GM21367 (cell line): ENCODE data around the gene NCAM1.

ENCODE experiments used
- ATAC-seq: cut with Tn5 transposase; IDR thresholded peaks from one replicate; pipeline ENCODE4 v1.9.1; 2021; ENCODE audit not compliant: unreplicated experiment

NCAM1 gene

DNA sequence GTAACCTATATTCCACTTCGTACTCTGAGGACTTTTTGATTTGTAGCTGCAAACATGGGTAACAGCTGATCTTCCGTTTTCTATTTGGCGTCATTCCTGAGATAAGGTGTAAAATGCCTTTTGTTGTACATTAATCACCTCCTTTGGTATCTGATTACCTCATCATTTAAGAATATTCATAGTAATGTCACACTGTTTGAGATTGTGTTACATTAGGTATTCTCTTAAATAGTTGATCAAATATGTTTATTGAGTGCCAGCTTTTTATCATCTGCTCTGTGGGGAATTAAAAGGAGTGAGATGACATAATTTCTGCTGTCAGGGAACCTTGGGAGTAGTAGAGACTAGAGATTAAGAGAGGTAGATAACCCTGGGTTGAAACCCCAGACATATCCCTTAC, 5.9 kb downstream of the NCAM1 start:
- ATAC-seq, result no peak

DNA sequence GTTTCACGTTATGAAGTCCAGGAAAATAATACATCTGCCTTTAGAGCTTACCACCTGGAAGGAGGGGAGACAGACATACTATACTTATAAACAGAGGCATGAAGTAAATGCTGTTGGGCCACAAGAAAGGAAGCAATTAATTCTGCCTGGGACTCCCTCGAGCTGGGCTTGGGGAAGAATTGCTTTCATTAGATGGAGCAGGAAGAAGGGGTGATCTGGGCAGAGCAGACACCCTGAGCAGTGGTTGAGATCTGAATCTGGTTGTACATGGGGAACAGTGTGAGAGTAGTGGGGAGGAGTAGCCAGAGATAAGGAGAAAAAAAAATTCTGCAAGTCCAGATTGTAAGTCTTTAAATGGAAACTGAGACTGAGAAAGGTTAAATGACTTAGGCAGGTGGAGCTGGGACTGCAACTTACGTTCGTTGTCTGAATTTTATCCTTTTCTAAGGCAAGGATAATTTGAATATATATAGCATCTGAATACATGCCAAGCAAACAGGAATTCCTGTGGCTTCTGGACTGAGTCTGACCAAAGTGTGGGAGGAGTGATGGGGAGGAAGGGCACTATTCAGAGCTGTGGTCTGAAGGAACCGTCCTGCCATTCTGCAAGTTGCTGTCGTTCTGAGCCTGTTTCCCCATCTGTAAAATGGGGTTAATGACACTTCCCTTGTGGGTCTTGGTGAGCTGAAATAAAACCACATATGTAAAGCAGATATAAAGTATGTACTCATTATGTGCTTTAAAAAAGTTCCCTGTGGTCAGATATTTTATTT, 7.9 kb downstream of the NCAM1 start:
- no peak for ATAC-seq

DNA sequence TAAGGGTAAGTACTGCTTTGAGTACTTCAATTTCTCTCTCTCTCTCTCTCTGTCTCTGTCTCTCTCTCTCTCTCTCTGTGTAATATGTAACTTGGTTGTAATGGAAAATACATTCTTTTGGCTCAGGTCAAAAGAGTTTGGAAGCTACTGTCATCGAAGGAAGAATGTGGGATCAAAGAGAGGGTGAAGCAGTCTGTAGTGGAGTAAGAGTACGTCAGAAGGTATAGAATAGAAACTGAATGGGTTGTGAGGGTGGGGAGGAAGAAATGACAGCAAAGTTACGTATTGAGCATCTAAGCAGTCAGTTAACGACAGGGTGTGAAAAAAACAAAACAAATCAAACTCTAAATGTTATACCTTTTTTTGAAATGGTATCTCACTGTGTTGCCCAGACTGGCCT, 10.0 kb downstream of the NCAM1 start:
- no peak for ATAC-seq

DNA sequence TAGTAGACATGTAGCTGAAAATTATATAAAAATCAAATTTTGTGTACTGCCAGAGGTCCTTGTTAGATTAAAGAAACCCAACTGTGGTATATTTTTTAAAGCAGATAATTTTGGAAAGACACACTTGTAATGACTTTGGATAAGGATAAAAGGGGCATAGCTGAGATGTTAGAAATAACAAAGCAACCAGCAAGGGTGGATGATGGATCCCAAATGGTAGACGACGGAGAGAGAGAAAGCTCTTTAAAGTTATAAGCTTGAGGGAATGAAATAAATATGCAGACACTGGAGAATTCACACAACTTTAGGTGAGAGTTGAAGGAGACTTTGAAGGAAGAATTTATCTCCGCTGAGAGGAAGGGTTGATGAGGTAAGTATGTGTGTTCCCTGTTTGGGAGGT, 10.6 kb downstream of the NCAM1 start:
- ATAC-seq, result no peak

DNA sequence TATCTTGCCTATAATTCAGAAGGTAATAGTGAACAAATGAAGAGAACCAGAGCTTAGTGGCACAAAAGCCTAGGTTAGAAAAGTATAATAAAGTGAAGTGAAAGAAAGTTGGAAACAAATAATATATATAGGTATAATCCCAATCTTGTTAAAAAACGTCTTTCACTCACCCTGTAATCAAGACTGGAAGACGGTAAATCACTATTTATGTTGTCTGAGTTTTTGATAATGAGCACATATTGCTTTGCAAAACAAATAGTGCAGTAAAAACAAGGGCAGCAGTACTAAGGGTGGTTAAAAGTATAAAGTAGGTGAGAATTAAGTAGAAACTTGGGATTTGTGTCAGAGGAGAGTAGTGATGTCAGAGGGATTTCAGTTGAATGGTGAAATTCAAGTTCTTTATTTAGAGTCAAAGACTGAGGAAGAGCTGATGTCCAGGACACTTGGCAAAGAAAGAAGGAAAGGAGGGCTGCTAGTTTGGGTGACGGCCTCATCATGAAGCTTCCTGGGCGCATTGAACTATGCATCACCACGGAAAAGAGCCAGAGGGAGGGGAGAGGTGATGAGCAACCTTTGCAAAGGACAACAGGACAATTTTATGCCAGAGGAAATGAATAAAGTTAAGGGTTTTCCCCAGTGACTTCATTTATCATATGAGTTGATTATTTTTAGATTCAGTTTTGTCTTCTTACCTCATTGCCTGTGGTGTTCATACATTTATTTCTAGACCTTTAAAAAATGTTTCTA, 11.4 kb downstream of the NCAM1 start:
- ATAC-seq, result no peak

DNA sequence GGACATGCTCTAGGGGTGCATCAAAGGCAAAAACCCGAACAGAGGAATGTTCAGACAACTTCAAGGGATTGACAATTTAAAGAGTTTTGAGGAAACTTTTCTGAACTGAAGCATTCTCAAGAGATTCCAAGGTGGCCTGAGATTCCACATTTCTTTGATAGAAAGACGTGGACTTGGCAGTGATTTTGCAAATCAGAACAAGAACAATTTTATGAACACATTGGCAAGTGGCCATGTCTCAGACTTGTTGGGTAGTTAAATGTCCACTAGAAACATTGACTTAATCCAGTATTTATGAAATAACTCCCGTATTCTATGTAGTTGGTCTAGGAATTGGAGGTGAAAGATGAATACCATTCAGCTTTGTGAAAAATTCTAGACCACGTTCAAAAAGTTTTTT, 13.8 kb downstream of the NCAM1 start:
- no peak for ATAC-seq

DNA sequence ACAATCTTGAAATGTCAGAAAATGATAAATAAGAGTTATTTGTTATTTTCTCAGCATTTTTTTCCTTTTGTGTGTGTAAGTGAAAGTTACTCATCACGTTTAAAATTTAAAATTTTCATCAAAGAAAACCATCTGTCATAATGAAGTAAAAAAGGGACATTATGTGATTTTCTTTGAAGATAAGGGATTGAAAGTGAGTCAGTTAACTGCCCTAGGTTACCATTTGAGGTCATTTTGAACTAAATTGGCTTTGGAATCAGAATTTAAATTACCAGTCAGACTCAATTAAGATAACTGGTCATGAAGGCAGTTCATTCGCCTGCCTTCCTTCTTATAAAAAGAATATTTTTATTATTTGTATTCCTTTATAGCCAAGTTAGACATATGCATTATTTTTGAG, 14.3 kb downstream of the NCAM1 start:
- no peak for ATAC-seq

DNA sequence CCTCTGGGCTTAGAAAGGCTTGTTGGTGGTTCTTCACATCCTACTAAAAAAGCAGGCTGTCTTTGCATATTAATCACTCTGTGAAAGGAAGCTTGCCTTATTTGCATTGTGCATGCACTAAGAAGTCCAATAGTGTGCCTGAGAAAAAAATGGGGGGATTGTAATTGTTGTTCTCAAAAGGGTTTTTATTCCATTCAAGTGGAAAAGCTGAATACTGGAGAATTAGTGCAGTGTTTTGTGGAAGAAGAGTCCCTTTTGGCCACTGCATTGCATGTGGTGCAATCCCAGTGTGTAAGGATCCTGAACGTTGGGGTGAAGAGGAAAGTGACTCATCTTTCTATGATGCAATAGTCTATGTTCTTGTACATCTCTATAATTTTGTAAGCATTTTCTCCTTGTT, 16.5 kb downstream of the NCAM1 start:
- no peak for ATAC-seq

DNA sequence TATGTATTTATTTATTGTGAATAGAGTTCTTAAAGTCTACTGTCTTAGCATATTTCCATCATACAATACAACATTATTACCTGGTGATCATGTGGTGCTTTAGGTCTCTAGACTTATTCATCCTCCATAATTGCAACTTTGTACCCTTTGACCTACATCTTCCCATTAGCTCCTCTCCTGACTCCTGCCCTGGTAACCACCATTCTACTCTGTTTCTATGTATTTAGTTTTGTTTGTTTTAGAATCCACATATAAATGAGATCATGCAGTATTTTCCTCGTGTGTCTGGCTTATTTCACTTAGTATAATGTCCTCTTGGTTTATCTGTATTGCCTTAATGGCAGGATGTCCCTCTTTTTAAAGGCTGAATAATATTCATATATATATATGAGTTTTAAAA, 22.7 kb downstream of the NCAM1 start:
- no peak for ATAC-seq

DNA sequence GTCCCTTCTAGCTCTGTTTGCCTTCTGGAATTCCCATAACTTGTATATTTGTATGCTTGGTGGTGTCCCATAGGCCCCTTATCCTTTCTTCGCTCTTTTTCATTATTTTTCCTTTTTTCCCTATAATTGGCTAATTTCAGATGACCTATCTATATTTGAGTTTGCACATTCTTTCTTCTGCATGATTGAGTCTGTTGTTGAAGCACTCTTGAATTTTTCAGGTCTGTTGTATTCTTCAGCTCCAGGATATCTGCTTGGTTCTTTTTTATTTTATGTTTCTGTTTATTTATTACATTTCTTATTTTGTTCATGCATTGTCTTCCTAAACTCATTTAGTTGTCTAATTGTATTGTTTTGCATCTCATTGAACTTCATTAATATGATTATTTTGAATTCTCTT, 28.0 kb downstream of the NCAM1 start:
- ATAC-seq, result no peak

DNA sequence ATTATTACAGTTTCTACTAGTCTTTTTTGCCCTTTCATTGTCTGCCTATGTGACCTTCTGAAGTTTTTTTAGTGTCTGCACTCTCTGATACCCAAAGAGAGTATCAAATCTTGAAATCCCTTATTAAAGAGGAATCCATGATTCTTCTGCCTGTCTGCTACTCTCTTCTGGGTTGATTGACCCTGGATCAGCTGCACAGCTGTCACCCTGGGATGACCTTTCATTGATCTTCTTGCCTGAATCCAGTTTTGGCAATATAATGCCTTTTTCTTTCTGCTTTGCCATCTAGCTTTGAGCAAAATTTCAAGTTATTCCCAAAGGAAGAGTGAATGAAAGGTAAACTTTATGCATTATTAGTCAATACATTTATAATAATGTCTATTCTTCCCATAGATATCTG, 32.6 kb downstream of the NCAM1 start:
- ATAC-seq, result no peak

DNA sequence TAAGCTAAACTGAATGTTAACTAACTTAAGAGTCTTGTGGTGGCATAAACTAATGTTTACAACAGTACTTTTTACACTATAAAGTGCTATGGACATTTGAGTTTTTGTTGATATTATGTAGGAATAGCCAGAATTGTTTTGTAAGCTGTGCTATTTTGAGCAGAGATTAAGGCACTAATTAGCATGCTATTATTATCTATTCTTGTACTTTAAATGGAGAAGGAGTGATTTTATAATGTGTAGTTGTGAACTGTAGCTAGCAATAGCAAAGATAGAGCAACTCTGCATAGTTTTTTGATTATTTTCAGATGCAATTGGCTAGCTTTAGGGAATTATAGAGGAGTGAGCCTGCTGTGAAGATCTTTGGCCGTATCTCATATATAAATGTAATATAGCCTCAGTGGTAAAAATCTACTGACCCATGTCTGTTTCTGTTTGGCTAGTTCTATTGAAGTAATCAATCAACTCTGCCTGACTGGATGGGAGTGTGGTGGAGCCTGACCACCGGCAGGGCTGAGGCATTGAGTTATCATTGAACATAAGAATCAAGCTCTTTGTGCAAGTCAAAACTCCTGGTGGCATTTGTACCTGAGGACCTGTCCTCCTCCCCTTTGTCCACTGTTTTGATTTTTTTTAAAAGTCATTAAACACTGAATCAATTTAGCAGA, 34.3 kb downstream of the NCAM1 start:
- no peak for ATAC-seq

DNA sequence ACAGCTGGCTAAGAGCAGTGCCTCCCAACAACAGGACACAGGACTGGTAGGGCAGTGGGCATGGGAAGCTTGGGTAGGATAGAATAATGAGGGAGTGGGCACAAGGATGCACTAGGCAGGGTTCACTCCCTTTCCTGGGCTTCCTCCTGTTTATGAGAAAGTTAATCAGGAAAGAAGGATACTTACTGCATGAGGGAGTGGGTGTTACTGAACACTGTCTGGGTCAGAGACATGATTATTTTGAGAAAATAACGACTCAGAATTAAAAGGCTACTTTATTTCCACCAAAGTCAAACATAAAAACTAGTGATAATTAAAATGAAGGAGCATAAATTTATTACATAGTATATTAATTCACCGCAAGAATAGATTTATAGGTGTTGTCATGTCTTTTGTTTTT, 35.8 kb downstream of the NCAM1 start:
- no peak for ATAC-seq

DNA sequence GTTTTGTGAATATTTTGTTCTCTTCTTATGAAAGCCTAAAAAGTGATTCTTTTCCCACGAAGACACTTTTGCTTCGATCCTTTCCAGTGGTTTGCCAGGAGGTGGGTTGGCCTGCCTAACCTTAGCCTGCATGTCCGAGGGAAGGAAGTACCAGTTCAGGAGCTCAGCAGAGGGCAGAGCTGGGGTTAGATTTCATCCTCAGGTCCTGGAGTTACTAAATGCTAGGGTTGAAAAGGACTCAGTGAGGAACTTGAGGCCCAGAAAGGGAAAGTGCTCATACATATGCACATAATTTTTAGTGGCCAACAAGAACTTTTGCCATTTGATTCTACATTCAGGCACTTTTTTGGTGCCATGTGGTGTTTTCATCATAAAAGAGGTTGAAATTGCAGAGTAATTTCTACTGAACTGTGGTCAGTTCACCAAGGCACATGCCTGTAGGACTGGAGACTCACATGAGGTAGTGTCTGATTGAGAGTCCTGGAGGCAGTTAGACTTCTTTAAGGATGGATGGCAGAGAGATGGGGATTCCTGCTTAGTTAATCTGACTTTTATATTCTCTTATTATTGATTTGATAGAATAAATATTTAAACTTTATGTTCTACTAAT, 36.7 kb downstream of the NCAM1 start:
- ATAC-seq, result no peak

DNA sequence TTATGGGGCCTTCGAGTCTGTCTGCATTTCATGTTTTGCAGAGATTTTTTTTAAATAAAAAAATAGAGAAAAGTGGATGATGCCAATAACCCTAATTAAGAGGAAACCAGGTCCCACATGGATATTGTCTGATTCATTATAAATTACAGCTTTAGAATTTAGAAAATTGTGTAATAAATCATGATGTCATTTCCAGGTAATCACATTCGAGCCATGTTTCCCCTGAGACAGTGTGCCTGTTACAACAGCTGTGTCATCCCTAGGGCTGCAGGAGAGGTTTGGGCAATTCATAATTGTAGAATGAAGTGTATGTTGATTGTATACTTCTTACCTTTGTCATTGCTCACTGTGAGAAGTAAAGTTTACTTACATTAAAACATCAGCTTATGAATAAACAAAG, 38.3 kb downstream of the NCAM1 start:
- no peak for ATAC-seq

DNA sequence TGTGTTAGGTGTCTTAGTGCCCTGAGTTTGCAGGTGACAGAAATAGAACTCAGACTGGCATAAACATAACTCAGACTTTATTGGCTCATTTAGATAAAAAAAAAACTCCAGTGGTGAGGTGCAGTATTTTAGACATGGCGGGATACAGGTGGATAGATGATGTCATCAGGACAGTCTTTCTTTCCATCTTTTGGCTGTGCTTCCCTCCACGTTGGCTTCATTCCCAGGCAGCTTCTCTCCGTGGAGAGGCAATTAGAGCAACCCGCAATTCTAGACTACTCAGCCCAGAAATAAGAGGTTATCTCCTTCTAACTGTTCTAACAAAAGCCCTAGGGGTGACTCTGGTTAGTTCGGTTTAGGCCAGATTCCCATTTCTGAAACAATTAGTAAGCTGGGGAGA, 40.5 kb downstream of the NCAM1 start:
- ATAC-seq, result no peak

DNA sequence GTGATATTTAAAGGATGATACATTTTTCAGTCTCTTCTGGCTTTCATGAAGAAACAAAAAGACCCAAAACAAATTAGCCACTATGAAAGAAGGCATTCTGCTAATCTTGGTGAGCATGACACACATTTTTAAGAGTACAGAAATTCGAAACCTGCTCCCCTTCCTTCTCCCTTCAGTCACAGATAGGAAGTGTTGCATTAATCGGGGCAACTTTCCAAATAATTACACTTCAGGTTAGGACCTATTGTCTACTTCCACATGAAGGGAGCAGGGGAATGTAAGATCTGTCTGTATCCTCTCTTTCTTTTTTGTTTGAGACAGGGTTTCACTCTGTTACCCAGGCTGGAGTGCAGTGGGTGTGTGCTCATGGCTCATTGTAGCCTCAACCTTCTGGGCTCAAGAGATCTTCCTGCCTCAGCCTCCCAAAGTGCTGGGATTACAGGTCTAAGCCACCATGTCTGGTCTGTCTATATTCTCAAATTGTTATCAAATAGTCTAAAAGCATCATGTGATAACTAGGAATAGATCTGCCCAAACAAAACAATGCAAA, 45.8 kb downstream of the NCAM1 start:
- no peak for ATAC-seq

DNA sequence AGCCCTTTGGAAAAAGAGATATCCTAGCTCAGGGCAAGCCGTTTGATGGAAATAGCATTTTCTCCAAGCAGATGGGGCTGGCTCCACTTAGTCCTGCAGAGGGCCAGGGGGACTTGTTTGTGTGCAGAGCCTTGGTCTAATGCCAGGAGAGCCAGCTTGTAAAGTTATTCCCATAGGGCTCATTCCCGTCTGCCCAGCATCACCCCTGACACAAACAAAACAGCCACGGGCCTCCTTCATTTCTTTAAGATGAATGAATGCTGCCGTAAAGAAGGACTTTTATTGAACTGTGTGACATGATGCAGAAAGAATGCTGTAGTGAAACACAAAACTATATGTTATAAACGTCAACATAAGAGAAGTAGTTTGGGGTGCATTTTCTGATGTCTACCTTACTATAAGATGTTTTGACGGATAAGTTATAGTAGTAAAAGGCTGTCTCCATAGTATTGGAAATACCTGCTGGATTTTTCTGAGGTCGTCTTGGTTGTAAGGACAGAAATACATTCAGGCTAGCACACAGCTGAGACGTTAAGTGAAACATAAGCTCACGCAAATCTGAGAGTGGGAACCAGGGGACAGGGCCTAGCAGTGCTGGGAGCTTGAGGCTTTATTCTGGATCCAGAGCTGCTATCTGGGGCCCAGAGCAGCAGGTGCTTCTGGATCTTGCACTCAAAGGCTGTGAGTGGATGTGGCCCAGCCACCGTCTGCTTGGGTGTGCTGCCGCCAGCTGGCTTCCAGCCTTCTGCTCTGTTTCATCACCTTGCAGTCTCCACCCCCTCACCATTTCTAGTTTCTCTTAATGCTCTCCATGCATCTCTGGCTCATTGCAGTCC, 53.3 kb downstream of the NCAM1 start:
- no peak for ATAC-seq

DNA sequence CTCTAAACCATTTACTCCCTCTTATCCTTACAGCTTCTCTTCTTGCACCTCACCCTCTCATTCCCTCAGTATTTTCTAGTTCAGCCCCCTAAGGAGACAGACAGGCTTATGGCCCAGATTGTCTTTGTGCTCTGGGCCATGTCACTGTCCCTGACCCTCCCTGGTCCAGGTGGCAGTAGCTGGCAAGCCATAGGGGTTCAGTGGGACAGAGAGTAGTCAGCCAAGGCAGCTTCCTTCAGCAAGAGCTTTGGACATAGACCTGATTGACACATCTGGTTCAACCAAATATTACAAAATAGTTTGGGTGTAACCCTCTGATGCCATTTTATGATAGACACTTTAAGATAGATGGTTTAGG, 53.9 kb downstream of the NCAM1 start:
- no peak for ATAC-seq

DNA sequence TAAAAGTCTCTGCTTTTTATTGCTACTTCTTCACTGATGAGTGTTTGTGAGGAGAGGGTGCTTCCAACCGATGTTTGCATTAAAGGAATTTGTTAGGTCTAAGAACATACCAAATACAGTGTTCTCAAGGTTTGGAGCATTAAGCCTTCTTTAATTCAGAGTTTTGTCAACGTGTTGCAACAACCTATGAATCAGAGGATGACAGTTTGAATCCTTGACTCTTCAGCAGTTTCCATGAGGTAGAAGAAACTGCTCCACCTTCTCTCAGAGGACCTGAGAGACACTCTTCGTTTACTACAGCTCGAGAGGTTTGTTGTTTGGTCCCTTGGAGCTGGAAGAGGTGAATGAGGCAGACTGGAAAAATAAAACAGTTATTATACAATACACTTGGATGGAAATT, 55.7 kb downstream of the NCAM1 start:
- ATAC-seq, result no peak

DNA sequence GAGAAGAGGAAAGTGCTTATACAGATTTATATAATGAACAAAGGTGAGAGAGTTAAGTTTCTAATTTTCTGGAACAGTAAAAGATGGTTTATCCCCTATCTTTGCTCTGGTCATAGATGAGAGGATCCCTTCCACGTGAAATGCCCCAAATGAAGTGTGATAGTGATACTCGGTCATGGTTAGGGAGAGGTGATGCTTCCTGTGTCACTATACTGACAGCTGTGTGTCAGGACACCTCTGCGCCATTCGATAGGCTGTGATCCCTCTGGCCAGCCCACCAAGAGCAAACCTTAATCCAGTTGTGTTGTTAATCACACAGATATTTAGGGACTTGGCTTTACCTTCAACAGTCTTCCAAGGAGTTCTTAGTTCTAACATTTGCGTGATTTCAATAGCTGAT, 57.7 kb downstream of the NCAM1 start:
- ATAC-seq, result no peak
